Spleen (tissue), 11 donors: ENCODE measurements around the gene CRAT. TPM values are rescaled to one million over a fixed set of nuclear protein-coding genes. Genes with fewer than 3 reads are reported as not detected.

ENCODE experiments used
- DNase-seq: peaks from one replicate; pipeline ENCODE4 v3.0.0-alpha.2; 2020
- H3K27ac ChIP-seq, 8 donors: fragments of 200-600 bp; sonication (generic) in 7 of 8; 1 replicate in 4 of 8; 2 replicates in 4 of 8; pipeline versions ENCODE4 v1.5.0 to v1.8.0; 2016 to 2021; ENCODE audit warnings: inconsistent platforms in 4 of 8, mild to moderate bottlenecking in 4 of 8, moderate library complexity in 1 of 8
- H3K27me3 ChIP-seq, 7 donors: fragments of 200-600 bp; sonication (generic) in 6 of 7; replicated peaks in 1 of 7; 1 replicate in 4 of 7; 2 replicates in 3 of 7; pipeline versions ENCODE4 v1.5.0 to v1.8.0; 2016 to 2021; ENCODE audit warnings: inconsistent platforms in 3 of 7, mild to moderate bottlenecking in 1 of 7
- H3K36me3 ChIP-seq, 6 donors: fragments of 200-600 bp; sonication (generic) in 5 of 6; 1 replicate in 4 of 6; 2 replicates in 2 of 6; pipeline versions ENCODE4 v1.5.0 to v1.8.0; 2016 to 2021; ENCODE audit warnings: inconsistent platforms in 2 of 6
- H3K4me1 ChIP-seq, 6 donors: fragments of 200-600 bp; sonication (generic) in 5 of 6; 1 replicate in 3 of 6; 2 replicates in 3 of 6; pipeline versions ENCODE4 v1.5.0 to v1.8.0; 2016 to 2021; ENCODE audit warnings: inconsistent platforms in 3 of 6
- H3K4me3 ChIP-seq, 8 donors: fragments of 200-600 bp; sonication (generic) in 7 of 8; 1 replicate in 4 of 8; 2 replicates in 4 of 8; pipeline versions ENCODE4 v1.5.0 to v1.8.0; 2016 to 2021; ENCODE audit warnings: inconsistent platforms in 4 of 8, mild to moderate bottlenecking in 4 of 8, moderate library complexity in 2 of 8
- H3K9me3 ChIP-seq, 8 donors: fragments of 200-600 bp; sonication (generic) in 7 of 8; 1 replicate in 4 of 8; 2 replicates in 4 of 8; pipeline versions ENCODE4 v1.5.0 to v1.8.0; 2016 to 2021; ENCODE audit warnings: inconsistent platforms in 4 of 8
- CTCF ChIP-seq, 11 experiments: fragments of 200-600 bp in 7 of 11; fragments of 450-650 bp in 4 of 11; sonication (generic) in 4 of 11; IDR thresholded peaks in 8 of 11; conservative IDR thresholded peaks in 3 of 11; 1 replicate in 7 of 11; 2 replicates in 4 of 11; pipeline versions ENCODE4 v1.4.0 to v1.8.0; 2016 to 2021; ENCODE audit warnings: antibody characterized with exemption in 11 of 11, inconsistent platforms in 4 of 11, mild to moderate bottlenecking in 1 of 11
- POLR2A ChIP-seq, 3 donors: fragments of 450-650 bp; IDR thresholded peaks; one replicate each; pipeline ENCODE4 v1.5.1; 2017; ENCODE audit warnings: antibody characterized with exemption in 3 of 3, mild to moderate bottlenecking in 1 of 3
- POLR2AphosphoS5 ChIP-seq, 3 donors: sonication (generic); formaldehyde crosslinking; IDR thresholded peaks; one replicate each; pipeline ENCODE4 v1.5.1; 2017; ENCODE audit warnings: antibody characterized with exemption in 3 of 3
- WGBS, 5 donors: extraction: QIAGEN DNeasy Blood & Tissue Kit in 3 of 5; methylation state at CpG; one replicate each; pipeline versions ENCODE4 v1.1.5 to v1.1.7; 2013 to 2018; 5-methylcytosine and 5-hydroxymethylcytosine counted together
- intact Hi-C: fragments of 100-400 bp; cut with DNase I; formaldehyde crosslinking; loops from one replicate; pipeline ENCODE4 v1.15.0; 2023; ENCODE audit warnings: low total_unique reads
- polyA plus RNA-seq, 3 donors: library from polyadenylated mRNA; stranded (reverse); fragments of 200-250 nt; gene quantifications; one replicate each; pipeline ENCODE4 v1.2.1, GENCODE V29; 2013
- total RNA-seq, 7 donors: library from RNA; depleted of rRNA in 3 of 7; stranded (reverse); fragments of >200 nt in 3 of 7; fragmentation: NEBNext Ultra II Directional in 4 of 7; extraction: Animal tissue kit (Norgen Biotek cat#: 25700) in 4 of 7; gene quantifications; one replicate each; pipeline versions ENCODE4 v1.1.0 to v1.2.1, GENCODE V29; 2016 to 2021
- donor health status: healthy with polysubstance abuse.
- donor health status: DM: no; HTN: no; CAD: no; lungs with moderate emphysema.
- donor health status: DM: no; HTN: no; CAD: no.
- donor health status: Bipolar disorder and iron deficiency.
- donor health status: healthy.
- donor health status: DM: no; HTN: no; CAD: no.
- donor health status: DM: yes; HTN: yes; CAD: no.

The CRAT gene
- total and polyA plus RNA-seq, 10 donors: 5.7 to 32.3 (median 15.7) TPM

- no peak for TF ChIP-seq POLR2AphosphoS5 (IDR thresholded peaks at IDR 0.05)
- TF ChIP-seq POLR2A (IDR thresholded peaks at IDR 0.05): no peak
- no peak for TF ChIP-seq CTCF (IDR thresholded peaks at IDR 0.05 in 8 of 11, conservative IDR thresholded peaks at IDR 0.05 in 3 of 11)
- no peak overlapping the region for H3K4me3 ChIP-seq
- H3K36me3 ChIP-seq: peaks cover 0 to 49% (median 0%) of the 10 kb centered on the region in 6 donors
- intact Hi-C loops: no loop called here
- DNase-seq: no peak
- H3K27ac ChIP-seq: no peak overlapping the region
- no peaks in the 10 kb centered on the region for H3K27me3 ChIP-seq
- no peaks in the 10 kb centered on the region for H3K9me3 ChIP-seq
- WGBS, 5 donors: 87 to 96% (median 95%) methylated on average over 11 to 17 of the region's 17 CpGs
- peaks cover 0 to 22% (median 16%) of the 10 kb centered on the region in 6 donors for H3K4me1 ChIP-seq
Observed at GRCh38 chr9:129105857-129106694, 4.5 kb downstream of the CRAT start.

GRCh38 chr9:129104051-129104450 lies 6.5 kb downstream of the CRAT start:
- DNase-seq: no peak
- peaks cover 0 to 53% (median 0%) of the 10 kb centered on the region in 6 donors for H3K36me3 ChIP-seq
- no peaks in the 10 kb centered on the region for H3K9me3 ChIP-seq
- TF ChIP-seq POLR2A (IDR thresholded peaks at IDR 0.05) (no peak), POLR2AphosphoS5 (IDR thresholded peaks at IDR 0.05) (no peak), CTCF (IDR thresholded peaks at IDR 0.05 in 8 of 11, conservative IDR thresholded peaks at IDR 0.05 in 3 of 11) (no peak)
- H3K4me3 ChIP-seq: no peak overlapping the region
- 81 to 92% (median 86%) methylated on average over 2 to 11 of the region's 11 CpGs for WGBS, 5 donors
- H3K27me3 ChIP-seq: no peaks in the 10 kb centered on the region
- H3K27ac ChIP-seq: no peak overlapping the region
- intact Hi-C loops: no loop called here
- H3K4me1 ChIP-seq: peaks cover 0 to 8% (median 3%) of the 10 kb centered on the region in 6 donors

- H3K27me3 ChIP-seq: no peaks in the 10 kb centered on the region
- no peak overlapping the region for H3K4me3 ChIP-seq
- peaks cover 0 to 53% (median 0%) of the 10 kb centered on the region in 6 donors for H3K36me3 ChIP-seq
- no peak for DNase-seq
- H3K9me3 ChIP-seq: no peaks in the 10 kb centered on the region
- WGBS, 5 donors: 78 to 93% (median 89%) methylated on average over 4 of the region's 4 CpGs
- intact Hi-C loops: no loop called here
- TF ChIP-seq POLR2AphosphoS5 (IDR thresholded peaks at IDR 0.05): no peak
- no peak for TF ChIP-seq CTCF (IDR thresholded peaks at IDR 0.05 in 8 of 11, conservative IDR thresholded peaks at IDR 0.05 in 3 of 11)
- TF ChIP-seq POLR2A (IDR thresholded peaks at IDR 0.05): no peak
- H3K27ac ChIP-seq: no peak overlapping the region
- H3K4me1 ChIP-seq: peaks cover 0 to 3% (median 0%) of the 10 kb centered on the region in 6 donors
Observed at GRCh38 chr9:129103595-129103965, 7.0 kb downstream of the CRAT start.

DNA sequence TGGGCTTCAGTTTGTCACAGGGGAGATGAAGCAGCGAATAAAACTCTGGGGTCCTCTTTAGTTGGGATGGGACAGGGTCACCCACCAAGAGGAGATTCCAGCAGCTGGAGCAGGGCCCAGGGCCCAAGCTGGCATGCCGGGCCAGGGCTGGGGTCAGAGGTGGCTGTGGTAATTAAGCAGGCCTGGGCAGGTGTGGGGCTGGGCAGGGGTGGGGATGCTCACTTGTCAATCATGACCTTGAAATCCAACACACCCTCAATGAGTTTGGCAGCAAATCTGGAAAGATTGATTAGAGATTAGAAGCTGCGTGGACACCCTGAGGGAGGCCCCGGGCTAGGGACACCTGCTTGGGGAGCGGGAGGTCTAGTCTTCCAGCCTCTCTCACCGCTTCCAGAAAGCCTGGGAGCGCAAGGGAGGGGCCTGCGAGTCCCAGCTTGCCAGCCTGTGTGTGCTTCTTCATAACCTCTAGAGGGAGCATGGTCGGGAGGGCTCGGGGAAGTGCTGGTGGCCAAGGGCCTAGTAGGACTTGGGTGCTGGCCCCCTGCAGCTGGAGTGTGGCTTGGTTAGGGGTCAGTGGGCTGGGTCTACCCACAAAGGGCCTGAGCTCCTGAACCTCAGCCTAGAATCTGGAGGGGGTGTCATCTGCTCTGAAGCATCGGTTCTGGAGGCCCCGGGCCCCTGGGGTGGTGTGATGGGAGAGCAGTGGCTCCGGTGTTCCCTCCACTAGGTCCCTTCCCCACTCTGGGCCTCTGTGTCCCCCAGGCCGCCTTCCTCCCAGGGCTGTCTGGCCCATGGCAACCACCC lies 7.6 kb downstream of the CRAT start:
- intact Hi-C loops: no loop called here
- Histone ChIP-seq H3K4me1 (no peaks in the 10 kb centered on the region), H3K4me3 (no peak overlapping the region), H3K27ac (no peak overlapping the region), H3K9me3 (no peaks in the 10 kb centered on the region), H3K36me3 (peaks cover 0 to 54% (median 2%) of the 10 kb centered on the region in 6 donors), H3K27me3 (no peaks in the 10 kb centered on the region)
- no peak for DNase-seq
- TF ChIP-seq POLR2AphosphoS5 (IDR thresholded peaks at IDR 0.05) (no peak), POLR2A (IDR thresholded peaks at IDR 0.05) (no peak), CTCF (IDR thresholded peaks at IDR 0.05 in 8 of 11, conservative IDR thresholded peaks at IDR 0.05 in 3 of 11) (peak in 7 of 11 experiments; percentile 23 to 59 (median 33))
- WGBS, 5 donors: 63 to 95% (median 75%) methylated on average over 5 to 14 of the region's 14 CpGs
